HL-60/S4 treated with phorbol 12-myristate 13-acetate at 8.2 ng/mL for 4 days and 3 days (cell line): ENCODE data around the gene CDK19.

ENCODE experiments used
- in situ Hi-C: fragments of 300-500 bp; cut with MboI; formaldehyde crosslinking; loops from 2 replicates; pipeline ENCODE4 v1.15.0; 2022; ENCODE audit warnings: low sequenced_read_pairs

Gene CDK19

DNA sequence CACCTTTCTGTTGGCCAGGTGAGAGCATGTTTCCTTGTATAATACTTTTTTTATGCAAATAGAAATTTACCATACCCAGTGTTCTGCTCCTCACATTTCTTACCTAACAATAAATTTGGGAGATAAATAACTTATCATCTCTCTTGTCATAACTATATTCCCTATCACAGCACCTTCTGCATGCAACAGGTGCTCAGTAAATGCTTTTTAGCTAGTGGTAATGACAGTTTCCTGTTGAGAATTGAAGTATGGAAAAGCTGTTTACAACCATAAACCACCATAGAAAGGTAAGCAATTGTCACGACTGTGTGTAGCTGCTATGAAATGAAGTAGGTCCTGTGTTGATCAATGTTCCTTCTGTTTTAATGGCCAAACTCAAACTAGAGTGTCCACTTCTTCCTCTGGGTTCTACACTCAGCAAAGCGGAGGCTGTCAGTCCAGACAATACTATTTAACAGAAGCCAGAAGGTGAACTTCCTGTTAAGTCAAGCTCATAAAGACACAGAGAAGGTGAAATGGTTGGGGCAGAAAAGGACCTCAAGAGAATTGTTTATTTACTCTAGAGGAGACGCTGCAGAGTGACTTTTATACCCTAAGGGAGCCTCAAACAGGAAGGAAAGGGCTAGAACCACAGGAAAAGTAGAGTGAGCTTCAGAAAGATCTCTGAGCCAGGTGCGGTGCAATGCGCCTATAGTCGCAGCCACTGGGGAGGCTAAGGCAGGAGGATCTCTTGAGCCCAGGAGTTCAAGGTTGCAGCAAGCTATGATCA, 254.8 kb downstream of the CDK19 start:
- in situ Hi-C loops, result no loop called here
